Smooth muscle cell of the brain vasculature (primary cell): Measurements from ENCODE around the gene ALKBH4.
"Not testable (repeated sequence)": the region's sequence is repeated elsewhere in the genome, so short reads cannot be mapped to it uniquely, and the experiment has no call there.

Experiments
- DNase-seq: peaks from one replicate; pipeline ENCODE4 v3.0.0-alpha.2; 2012; ENCODE audit warnings: low read depth, low spot score

The ALKBH4 gene

DNA sequence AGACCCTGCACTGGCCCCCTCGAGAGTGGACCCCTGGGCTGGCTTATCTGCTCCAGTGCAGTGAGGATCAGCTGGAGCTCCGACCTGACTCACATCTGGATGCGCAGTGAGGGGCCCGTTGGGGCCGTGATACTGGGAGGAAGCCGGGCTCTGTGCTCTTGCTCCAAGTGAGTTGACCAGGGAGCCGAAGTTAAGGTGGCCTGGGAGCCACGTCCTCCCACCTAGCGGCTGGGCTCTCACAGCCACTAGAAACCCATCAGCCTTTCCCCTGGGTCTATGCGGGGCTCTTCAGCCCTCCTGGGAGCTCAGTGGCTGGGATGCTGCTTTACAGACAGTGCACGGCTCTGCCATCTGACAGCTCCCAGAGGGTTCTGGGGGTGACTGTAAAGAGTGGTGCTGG lies 9.1 kb downstream of the ALKBH4 start:
- DNase-seq, result no peak

- not testable (repeated sequence) for DNase-seq
These were observed 9.7 kb downstream of the ALKBH4 start for GRCh38 chr7:102454932-102455331.

DNA sequence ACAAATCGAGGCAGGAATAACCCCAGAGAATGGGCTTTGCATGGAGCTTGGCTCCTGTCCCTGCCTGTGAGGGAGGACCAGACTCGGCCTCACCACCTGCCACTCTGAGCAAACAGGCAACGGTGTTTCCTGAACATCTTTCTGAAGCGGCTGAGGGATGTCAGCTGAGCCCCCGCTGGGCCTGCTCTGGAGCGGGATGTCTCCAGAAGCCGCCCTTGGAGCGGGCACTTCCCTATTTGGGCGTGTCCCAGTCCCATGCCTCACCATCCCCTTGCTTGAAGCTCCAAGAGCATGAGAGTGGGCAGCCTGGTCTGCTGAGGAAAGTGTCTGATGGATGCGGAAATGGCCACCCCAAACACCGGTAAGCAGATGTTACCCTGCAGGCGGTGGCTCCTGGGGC lies 10.2 kb downstream of the ALKBH4 start:
- no peak for DNase-seq

- no peak for DNase-seq
These were observed 11.3 kb downstream of the ALKBH4 start for GRCh38 chr7:102453319-102453718.

DNA sequence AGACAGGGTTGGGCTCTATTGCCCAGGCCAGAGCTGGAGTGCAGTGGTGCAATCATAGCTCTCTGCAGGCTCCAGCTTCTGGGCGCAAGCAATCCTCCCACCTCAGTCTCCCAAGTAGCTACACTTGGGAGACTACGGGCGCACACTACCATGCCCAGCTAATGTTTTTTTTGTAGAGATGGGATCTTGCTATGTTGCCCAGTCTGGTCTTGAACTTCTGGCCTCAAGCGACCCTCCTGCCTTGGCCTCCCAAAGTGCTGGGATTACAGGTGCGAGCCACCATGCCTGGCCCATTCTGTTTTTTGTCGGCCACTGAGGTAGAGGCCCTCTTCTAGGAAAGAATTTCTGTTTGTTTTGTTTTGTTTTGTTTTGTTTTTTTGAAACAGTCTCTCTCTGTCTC lies 12.2 kb downstream of the ALKBH4 start:
- no peak for DNase-seq

- no peak for DNase-seq
These were observed 13.2 kb downstream of the ALKBH4 start for GRCh38 chr7:102451371-102452054.

- no peak for DNase-seq
These were observed 14.4 kb downstream of the ALKBH4 start for GRCh38 chr7:102450242-102450641.

GRCh38 chr7:102449136-102449535 lies 15.5 kb downstream of the ALKBH4 start:
- no peak for DNase-seq

DNA sequence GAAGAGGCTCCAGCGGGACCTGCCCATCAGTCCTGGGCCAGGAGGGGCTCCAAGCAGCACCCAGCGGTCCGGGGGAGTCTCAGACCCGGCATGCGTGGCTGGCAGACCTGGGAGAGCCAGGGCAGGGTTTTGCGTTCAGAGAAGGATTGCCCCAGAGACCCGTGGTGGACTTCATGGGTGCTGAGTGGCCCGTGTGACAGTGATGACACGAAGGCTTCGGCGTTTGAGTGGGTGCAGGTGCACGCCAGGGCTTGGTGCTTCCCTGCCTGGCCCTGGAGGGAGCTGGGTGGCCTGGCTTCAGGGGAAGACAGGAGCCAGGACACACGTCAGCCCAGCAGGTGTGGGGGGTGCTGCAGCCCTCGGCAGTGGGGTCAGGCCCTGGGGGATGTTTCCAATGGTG lies 17.4 kb downstream of the ALKBH4 start:
- no peak for DNase-seq

GRCh38 chr7:102446387-102447156 lies 18.1 kb downstream of the ALKBH4 start:
- no peak for DNase-seq

GRCh38 chr7:102445674-102446071 lies 19.0 kb downstream of the ALKBH4 start:
- DNase-seq, result no peak

DNA sequence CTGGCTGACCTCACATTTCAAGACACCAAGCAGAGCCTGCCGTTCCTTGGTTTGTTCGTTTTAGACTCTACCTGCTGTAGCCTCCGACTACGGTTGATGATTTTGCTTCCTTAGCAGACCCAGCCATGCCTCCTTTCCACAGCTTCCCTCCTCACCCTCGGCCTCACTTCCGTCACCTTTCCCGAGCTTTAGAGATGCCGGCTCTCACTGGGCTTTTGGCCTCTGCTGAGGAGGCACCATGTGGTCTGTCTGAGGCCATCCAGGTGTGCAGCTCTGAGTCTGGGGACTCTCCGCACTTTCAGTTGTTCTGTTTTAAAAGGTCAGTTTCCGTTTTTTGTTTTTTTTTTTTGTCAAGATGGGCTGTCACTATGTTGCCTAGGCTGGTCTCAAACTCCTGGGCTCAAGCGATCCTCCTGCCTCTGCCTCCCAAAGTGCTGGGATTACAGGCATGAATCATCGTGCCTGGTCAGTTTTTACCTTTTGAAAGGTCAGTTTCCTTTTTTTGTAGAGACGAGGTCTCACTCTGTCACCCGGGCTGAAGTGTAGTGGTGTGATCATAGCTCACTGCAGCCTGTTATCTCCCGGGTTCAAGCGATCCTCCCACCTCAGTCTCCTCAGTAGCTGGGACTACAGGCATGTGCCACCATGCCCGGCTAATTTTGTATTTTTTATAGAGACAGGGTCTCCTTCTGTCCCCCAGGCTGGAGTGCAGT lies 19.5 kb downstream of the ALKBH4 start:
- DNase-seq, result no peak

DNA sequence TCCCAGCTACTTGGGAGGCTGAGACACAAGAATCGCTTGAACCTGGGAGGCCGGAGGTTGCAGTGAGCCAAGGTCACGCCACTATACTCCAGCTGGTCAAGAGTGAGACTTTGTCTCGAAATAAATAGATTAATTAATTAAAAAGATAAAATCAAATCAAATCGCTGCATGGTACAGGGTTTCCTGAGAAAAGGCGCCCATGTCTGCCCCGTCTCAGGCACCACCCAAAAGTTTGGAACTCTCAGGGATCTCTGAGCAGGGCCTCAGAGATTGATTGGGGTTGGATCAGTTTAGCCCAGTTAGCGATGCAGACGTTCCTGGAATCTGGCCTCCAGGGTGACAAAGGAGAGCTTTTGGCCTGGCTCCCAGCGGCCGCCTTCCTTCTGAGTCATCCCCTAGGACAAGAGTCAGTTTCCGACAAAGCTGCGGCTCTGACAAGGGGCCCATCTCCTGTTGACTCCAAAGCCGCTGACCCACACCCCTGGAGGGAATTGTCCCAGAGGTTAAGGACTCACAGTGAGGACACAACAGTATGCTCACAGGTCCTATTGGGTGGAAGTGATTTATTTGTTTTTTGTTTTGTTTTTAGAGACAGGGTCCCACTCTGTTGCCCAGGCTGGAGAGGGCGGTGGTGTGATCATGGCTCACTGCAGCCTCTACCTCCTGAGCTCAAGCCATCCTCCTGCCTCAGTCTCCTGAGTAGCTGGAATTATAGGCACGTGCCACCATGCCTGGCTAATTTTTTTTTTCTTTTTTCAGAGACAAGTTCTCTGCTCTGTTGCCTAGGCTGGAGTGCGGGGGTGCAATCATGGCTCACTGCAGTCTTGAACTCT lies 24.5 kb downstream of the ALKBH4 start:
- DNase-seq, result peak; percentile 21

DNA sequence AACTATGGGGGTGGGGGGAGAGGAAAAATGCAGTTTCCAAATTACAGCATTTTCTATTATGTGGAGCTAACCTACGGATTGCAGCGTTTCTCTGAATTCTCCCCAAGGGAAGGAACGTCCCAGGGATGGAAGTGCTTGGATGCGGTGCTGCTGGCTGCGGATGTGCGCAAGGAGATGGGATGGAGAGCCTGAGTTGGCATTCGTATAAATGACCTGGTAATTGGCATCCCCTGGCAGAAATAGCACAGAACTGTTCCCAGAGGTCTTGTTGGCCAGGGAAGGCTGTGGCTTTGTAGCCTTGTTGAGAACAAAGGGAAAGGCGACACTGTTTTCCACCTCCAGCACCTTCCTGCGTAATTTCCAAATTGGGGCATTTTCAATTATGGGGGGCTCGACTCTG lies 28.5 kb downstream of the ALKBH4 start:
- no peak for DNase-seq

DNA sequence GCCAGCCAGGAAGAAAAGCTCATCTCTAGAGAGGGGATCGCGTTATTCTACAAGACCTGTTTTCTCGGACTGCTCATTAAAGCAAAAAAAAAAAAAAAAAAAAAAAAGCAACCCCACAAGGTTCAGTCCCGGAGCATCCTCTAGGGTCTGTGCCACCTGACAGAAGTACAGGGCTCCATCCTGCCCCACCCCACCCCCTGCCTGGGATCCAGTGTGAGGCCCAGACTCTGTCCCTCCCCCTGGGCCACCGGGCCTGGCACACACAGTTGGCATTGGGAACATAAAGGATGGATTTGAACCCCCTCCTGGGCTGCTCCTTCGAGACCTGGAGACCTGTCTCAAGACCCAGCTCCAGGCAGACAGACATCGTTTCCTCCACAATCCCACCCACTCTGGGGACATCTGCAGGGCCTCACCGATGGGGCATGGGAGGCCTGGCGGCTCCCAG lies 30.6 kb downstream of the ALKBH4 start:
- no peak for DNase-seq

GRCh38 chr7:102433219-102434038 lies 31.2 kb downstream of the ALKBH4 start, which contains the start of gene ORAI2:
Gene ORAI2 (plus strand): TSS chr7:102433575. CDS start chr7:102438957, 5,382 bp downstream.
- no peak for DNase-seq

DNA sequence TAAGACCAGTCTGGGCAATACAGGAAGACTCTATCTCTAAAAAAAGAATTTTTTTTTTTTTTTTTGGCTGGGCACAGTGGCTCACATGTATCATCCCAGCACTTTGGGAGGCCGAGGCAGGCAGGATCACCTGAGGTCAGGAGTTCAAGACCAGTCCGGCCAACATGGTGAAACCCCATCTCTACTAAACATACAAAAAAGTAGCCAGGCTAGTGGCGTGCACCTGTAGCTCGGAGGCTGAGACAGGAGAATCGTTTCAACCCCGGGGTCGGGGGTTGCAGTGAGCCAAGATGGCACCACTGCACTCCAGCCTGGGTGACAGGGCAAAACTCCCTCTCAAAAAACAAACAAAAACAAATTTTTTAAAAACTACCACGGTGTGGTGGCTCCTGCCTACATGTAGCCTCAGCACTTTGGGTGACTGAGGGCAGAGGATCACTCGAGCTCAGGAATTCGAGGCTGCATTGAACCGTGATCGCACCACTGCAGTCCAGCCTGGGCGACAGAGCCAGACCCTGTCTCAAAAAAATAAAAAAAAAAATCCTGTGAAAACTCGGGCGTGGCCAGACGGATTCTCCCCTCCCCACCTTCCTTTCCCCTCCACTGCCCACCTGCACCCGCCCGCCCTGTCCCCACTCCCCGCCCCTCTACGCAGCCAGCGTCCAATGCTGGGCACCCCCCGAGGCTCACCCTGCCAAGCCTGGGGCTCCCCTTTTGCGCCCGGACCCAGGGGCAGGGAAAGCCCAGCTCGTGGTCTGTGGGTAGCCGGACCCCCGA lies 32.0 kb downstream of the ALKBH4 start:
- DNase-seq, result no peak

DNA sequence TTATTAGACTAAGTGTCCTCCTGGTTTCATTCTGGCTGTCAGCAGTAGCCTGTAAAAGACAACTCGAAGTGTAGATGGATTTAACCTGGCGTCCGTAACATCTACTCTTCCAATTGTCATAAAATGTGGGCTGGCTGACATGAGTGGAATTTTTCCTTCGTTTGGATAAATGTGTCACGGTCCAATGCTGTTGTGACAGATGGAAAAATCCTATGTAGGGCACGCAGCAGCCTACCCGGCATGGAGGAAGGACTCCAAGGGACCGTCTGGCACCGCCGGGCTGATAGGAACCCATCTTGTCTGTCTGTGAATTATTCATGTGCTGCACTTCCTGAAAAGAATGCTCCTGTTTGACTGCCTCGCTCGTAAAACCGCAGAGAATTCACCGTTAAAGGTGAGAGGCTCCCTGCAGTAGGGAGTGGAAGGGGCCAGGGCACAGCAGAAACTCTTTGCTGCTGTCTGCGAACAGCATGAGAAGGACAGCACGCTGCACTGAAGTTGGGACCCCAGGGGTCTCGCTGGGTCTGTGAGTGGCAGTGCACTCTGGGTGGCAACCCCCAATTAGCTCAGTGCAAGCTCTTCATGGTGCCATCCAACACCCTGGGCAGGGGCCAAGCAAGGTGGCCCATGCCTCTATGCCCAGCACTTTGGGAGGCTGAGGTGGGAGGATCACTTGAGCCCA lies 32.9 kb downstream of the ALKBH4 start:
- no peak for DNase-seq
